ENCODE data around the gene RAB27B.

The RAB27B gene

DNA sequence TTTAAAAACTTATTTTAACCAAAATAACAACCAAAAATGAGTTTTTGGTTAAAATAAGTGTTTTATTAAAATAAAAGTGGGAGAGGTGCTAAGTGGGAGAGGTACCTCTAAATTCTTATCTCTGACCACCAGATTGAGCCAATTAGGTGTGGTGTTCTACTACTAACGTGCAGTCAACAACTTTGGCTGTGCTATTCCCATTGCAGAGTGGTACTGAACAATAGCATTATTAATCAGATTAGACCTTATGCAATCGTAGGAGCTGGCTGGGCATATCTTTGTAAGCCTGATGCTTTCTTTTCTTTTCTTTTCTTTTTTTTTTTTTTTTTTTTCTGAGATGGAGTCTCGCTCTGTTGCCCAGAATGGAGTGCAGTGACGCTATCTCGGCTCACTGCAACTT is 38.9 kb downstream of the RAB27B start:
- ATAC-seq (ENCODE audit: insufficient read depth, low read depth) (no peak), DNase-seq (no peak)
- Histone ChIP-seq H2AFZ (ENCODE audit: low read depth, low read length) (no peak overlapping the region), H3K4me3 (ENCODE audit: low read depth in 1 of 2, low read length in 2 of 2) (no peak overlapping the region), H3K27ac (ENCODE audit: low read length) (no peak overlapping the region), H3K9me3 (ENCODE audit: insufficient read depth, low read length, severe bottlenecking) (no peaks in the 10 kb centered on the region), H3K79me2 (ENCODE audit: insufficient read depth, low read length) (no peaks in the 10 kb centered on the region), H3K4me1 (ENCODE audit: insufficient read depth, low read length) (no peaks in the 10 kb centered on the region), H3K36me3 (ENCODE audit: insufficient read depth, low read length) (no peaks in the 10 kb centered on the region), H4K20me1 (ENCODE audit: insufficient read depth, low read length) (no peaks in the 10 kb centered on the region), H3K4me2 (ENCODE audit: insufficient read depth, low read length) (no peak overlapping the region), H3K9ac (ENCODE audit: low read depth, low read length) (no peak overlapping the region), H3K27me3 (ENCODE audit: insufficient read depth, low read length, poor library complexity) (no peaks in the 10 kb centered on the region)
- TF ChIP-seq, protein P1, sequence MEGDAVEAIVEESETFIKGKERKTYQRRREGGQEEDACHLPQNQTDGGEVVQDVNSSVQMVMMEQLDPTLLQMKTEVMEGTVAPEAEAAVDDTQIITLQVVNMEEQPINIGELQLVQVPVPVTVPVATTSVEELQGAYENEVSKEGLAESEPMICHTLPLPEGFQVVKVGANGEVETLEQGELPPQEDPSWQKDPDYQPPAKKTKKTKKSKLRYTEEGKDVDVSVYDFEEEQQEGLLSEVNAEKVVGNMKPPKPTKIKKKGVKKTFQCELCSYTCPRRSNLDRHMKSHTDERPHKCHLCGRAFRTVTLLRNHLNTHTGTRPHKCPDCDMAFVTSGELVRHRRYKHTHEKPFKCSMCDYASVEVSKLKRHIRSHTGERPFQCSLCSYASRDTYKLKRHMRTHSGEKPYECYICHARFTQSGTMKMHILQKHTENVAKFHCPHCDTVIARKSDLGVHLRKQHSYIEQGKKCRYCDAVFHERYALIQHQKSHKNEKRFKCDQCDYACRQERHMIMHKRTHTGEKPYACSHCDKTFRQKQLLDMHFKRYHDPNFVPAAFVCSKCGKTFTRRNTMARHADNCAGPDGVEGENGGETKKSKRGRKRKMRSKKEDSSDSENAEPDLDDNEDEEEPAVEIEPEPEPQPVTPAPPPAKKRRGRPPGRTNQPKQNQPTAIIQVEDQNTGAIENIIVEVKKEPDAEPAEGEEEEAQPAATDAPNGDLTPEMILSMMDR (IDR thresholded peaks at IDR 0.05; ENCODE audit: borderline replicate concordance, extremely low read depth, low read length, poor library complexity, severe bottlenecking) = no peak
- no peak for TF ChIP-seq EZH2 (IDR thresholded peaks at IDR 0.05; ENCODE audit: borderline replicate concordance, low read depth, low read length, severe bottlenecking)

DNA sequence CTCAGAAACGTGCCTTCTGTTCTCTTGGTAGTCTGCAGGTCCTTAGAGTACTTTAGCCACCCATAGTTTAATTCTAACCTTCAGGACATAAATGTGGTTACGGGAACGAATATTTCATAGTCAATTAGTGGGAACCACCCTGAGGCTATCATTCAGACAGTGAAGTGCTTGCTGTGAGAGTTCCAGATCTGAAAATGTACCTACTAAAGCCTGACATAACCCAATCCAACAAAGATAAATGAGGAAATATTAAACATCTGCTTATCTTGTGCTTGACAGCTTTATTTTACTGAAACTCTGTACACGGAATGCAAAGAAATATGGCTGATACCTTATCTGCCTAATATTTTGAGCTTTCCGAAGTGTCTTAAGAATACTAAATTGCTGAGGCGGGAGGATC is 43.0 kb downstream of the RAB27B start:
- no peaks in the 10 kb centered on the region for H3K36me3 ChIP-seq (ENCODE audit: insufficient read depth, low read length)
- H3K9me3 ChIP-seq (ENCODE audit: insufficient read depth, low read length, severe bottlenecking) = no peaks in the 10 kb centered on the region
- no peaks in the 10 kb centered on the region for H4K20me1 ChIP-seq (ENCODE audit: insufficient read depth, low read length)
- DNase-seq (no peak), ATAC-seq (ENCODE audit: insufficient read depth, low read depth) (no peak)
- TF ChIP-seq, protein P1 (IDR thresholded peaks at IDR 0.05; ENCODE audit: borderline replicate concordance, extremely low read depth, low read length, poor library complexity, severe bottlenecking) = no peak
- TF ChIP-seq EZH2 (IDR thresholded peaks at IDR 0.05; ENCODE audit: borderline replicate concordance, low read depth, low read length, severe bottlenecking) = no peak
- H3K4me1 ChIP-seq (ENCODE audit: insufficient read depth, low read length) = peaks cover 15% of the 10 kb centered on the region
- H3K9ac ChIP-seq (ENCODE audit: low read depth, low read length) = no peak overlapping the region
- H3K4me3 ChIP-seq (ENCODE audit: low read depth in 1 of 2, low read length in 2 of 2) = no peak overlapping the region
- H3K79me2 ChIP-seq (ENCODE audit: insufficient read depth, low read length) = no peaks in the 10 kb centered on the region
- no peak overlapping the region for H2AFZ ChIP-seq (ENCODE audit: low read depth, low read length)
- H3K4me2 ChIP-seq (ENCODE audit: insufficient read depth, low read length) = no peak overlapping the region
- no peak overlapping the region for H3K27ac ChIP-seq (ENCODE audit: low read length)
- no peaks in the 10 kb centered on the region for H3K27me3 ChIP-seq (ENCODE audit: insufficient read depth, low read length, poor library complexity)

DNA sequence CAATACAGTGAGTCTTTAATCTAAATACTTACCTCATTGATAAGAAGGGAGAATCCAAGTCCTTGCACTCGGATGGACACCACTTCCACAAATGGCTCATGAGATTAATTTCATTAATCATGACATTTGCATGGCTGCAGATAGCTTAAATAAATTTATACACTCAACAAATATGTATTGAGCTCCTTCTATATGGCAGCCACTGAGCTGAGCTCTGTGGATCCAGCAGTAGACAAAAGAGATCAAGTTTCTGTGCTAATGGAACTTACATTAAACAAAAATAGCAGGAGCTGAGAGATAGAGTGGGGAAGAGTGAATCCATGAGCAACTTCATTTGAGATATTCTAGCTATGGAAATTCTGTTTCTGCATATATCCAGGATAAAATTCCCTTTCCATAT is 44.4 kb downstream of the RAB27B start:
- no peak for TF ChIP-seq EZH2 (IDR thresholded peaks at IDR 0.05; ENCODE audit: borderline replicate concordance, low read depth, low read length, severe bottlenecking)
- TF ChIP-seq, protein P1 (IDR thresholded peaks at IDR 0.05; ENCODE audit: borderline replicate concordance, extremely low read depth, low read length, poor library complexity, severe bottlenecking) = no peak
- Histone ChIP-seq H2AFZ (ENCODE audit: low read depth, low read length) (no peak overlapping the region), H3K4me3 (ENCODE audit: low read depth in 1 of 2, low read length in 2 of 2) (no peak overlapping the region), H3K9ac (ENCODE audit: low read depth, low read length) (no peak overlapping the region), H3K27ac (ENCODE audit: low read length) (no peak overlapping the region), H3K36me3 (ENCODE audit: insufficient read depth, low read length) (no peaks in the 10 kb centered on the region), H3K27me3 (ENCODE audit: insufficient read depth, low read length, poor library complexity) (no peaks in the 10 kb centered on the region), H3K9me3 (ENCODE audit: insufficient read depth, low read length, severe bottlenecking) (no peaks in the 10 kb centered on the region), H3K4me1 (ENCODE audit: insufficient read depth, low read length) (peaks cover 15% of the 10 kb centered on the region), H3K4me2 (ENCODE audit: insufficient read depth, low read length) (no peak overlapping the region), H3K79me2 (ENCODE audit: insufficient read depth, low read length) (no peaks in the 10 kb centered on the region), H4K20me1 (ENCODE audit: insufficient read depth, low read length) (no peaks in the 10 kb centered on the region)
- ATAC-seq (ENCODE audit: insufficient read depth, low read depth) (no peak), DNase-seq (no peak)

DNA sequence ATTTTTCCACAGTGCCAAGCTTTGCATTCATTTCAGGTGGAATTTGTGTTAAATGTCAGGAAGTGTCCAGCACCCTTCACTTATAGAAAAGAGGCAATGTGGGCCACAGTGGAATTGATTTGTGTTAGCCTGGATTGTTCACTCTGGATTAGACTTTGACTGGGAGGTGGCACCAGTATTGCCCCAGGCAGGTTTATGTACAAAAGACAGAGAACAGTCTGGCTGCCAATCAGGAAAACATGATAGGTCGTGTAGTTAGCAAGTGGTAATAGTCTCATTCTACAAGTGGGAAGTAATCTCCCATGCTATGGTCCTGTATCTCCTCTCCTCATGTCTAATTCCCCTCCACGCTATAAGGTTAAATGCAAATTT is 45.6 kb downstream of the RAB27B start:
- no peak overlapping the region for H2AFZ ChIP-seq (ENCODE audit: low read depth, low read length)
- H4K20me1 ChIP-seq (ENCODE audit: insufficient read depth, low read length) = no peaks in the 10 kb centered on the region
- no peak overlapping the region for H3K9ac ChIP-seq (ENCODE audit: low read depth, low read length)
- H3K36me3 ChIP-seq (ENCODE audit: insufficient read depth, low read length) = no peaks in the 10 kb centered on the region
- H3K27ac ChIP-seq (ENCODE audit: low read length) = no peak overlapping the region
- DNase-seq (no peak), ATAC-seq (ENCODE audit: insufficient read depth, low read depth) (no peak)
- no peaks in the 10 kb centered on the region for H3K27me3 ChIP-seq (ENCODE audit: insufficient read depth, low read length, poor library complexity)
- H3K4me3 ChIP-seq (ENCODE audit: low read depth in 1 of 2, low read length in 2 of 2) = no peak overlapping the region
- peaks cover 15% of the 10 kb centered on the region for H3K4me1 ChIP-seq (ENCODE audit: insufficient read depth, low read length)
- no peaks in the 10 kb centered on the region for H3K79me2 ChIP-seq (ENCODE audit: insufficient read depth, low read length)
- H3K9me3 ChIP-seq (ENCODE audit: insufficient read depth, low read length, severe bottlenecking) = no peaks in the 10 kb centered on the region
- no peak overlapping the region for H3K4me2 ChIP-seq (ENCODE audit: insufficient read depth, low read length)
- no peak for TF ChIP-seq EZH2 (IDR thresholded peaks at IDR 0.05; ENCODE audit: borderline replicate concordance, low read depth, low read length, severe bottlenecking)
- TF ChIP-seq, protein P1 (IDR thresholded peaks at IDR 0.05; ENCODE audit: borderline replicate concordance, extremely low read depth, low read length, poor library complexity, severe bottlenecking) = no peak
